ENCODE measurements around the gene RBM28.

- TF ChIP-seq CTCF (IDR thresholded peaks at IDR 0.05), result no peak
- TF ChIP-seq POLR2A (IDR thresholded peaks at IDR 0.05), result no peak
- TF ChIP-seq POLR2AphosphoS5 (IDR thresholded peaks at IDR 0.05), result no peak
- no peak for TF ChIP-seq EP300 (IDR thresholded peaks at IDR 0.05)
Measured at GRCh38 chr7:128361411-128362379, 18.0 kb upstream of the RBM28 start, which contains the start of gene PRRT4.
